Neural cell (in vitro differentiated cells): ENCODE measurements around the gene SLC7A8. TPM values are rescaled to one million over a fixed set of nuclear protein-coding genes. Genes with fewer than 3 reads are reported as not detected.

Experiments
- H2AFZ ChIP-seq: fragments of 200-600, 300-800 bp; sonication (generic), shearing (Covaris generic); 2 replicates; pipeline ENCODE4 v1.6.0; 2014; ENCODE audit warnings: low read depth, mild to moderate bottlenecking, antibody characterized with exemption, low read length, moderate library complexity
- H3F3A ChIP-seq: fragments of 200-600 bp; shearing (Covaris generic); 2 replicates; pipeline ENCODE4 v1.6.1; 2016; ENCODE audit warnings: mild to moderate bottlenecking, moderate library complexity, mixed read lengths, antibody characterized with exemption, low read length; ENCODE audit not compliant: insufficient read depth, poor library complexity, severe bottlenecking
- H3K27ac ChIP-seq: fragments of 200-600, 300-800 bp; sonication (generic), shearing (Covaris generic); 2 replicates; pipeline ENCODE4 v1.5.1; 2014; ENCODE audit warnings: mild to moderate bottlenecking, low read length, moderate library complexity
- H3K27me3 ChIP-seq: fragments of 300-800, 200-600 bp; sonication (generic), shearing (Covaris generic); 2 replicates; pipeline ENCODE4 v1.6.0; 2014; ENCODE audit warnings: mild to moderate bottlenecking, low read depth, low read length, moderate library complexity; ENCODE audit not compliant: insufficient read depth
- H3K36me3 ChIP-seq: fragments of 300-800, 200-600 bp; sonication (generic), shearing (Covaris generic); 2 replicates; pipeline ENCODE4 v1.5.1; 2014; ENCODE audit warnings: mild to moderate bottlenecking, antibody characterized with exemption, low read length, moderate library complexity; ENCODE audit not compliant: insufficient read depth
- H3K4me2 ChIP-seq: fragments of 300-800, 200-600 bp; sonication (generic), shearing (Covaris generic); 2 replicates; pipeline ENCODE4 v1.6.0; 2014; ENCODE audit warnings: mild to moderate bottlenecking, low read length
- H3K4me3 ChIP-seq: fragments of 300-800, 200-600 bp; sonication (generic), shearing (Covaris generic); 2 replicates; pipeline ENCODE4 v1.5.1; 2014; ENCODE audit warnings: mild to moderate bottlenecking, low read length, moderate library complexity
- H3K79me2 ChIP-seq: fragments of 200-600 bp; shearing (Covaris generic); replicated peaks from 2 replicates; pipeline ENCODE4 v1.6.0; 2014; ENCODE audit warnings: mild to moderate bottlenecking, low read length, moderate library complexity; ENCODE audit not compliant: insufficient read depth
- H3K9ac ChIP-seq: fragments of 300-800, 200-600 bp; sonication (generic), shearing (Covaris generic); 2 replicates; pipeline ENCODE4 v1.6.1; 2016; ENCODE audit warnings: mild to moderate bottlenecking, low read length, mixed read lengths
- H3K9me2 ChIP-seq: fragments of 200-600 bp; shearing (Covaris generic); 2 replicates; pipeline ENCODE4 v1.6.1; 2016; ENCODE audit warnings: mild to moderate bottlenecking, low read length, mixed read lengths; ENCODE audit not compliant: insufficient read depth
- H3K9me3 ChIP-seq: fragments of 200-600, 300-800 bp; sonication (generic), shearing (Covaris generic); 2 replicates; pipeline ENCODE4 v1.6.1; 2016; ENCODE audit warnings: mild to moderate bottlenecking, mixed run types, low read length, moderate library complexity, mixed read lengths
- H4K20me1 ChIP-seq: fragments of 200-600 bp; shearing (Covaris generic); 2 replicates; pipeline ENCODE4 v1.6.1; 2016; ENCODE audit warnings: mild to moderate bottlenecking, mixed run types; ENCODE audit not compliant: insufficient read depth
- CTCF ChIP-seq: fragments of 450-650 bp; IDR thresholded peaks from 2 replicates; pipeline ENCODE4 v1.5.1; 2014; ENCODE audit warnings: antibody characterized with exemption, mild to moderate bottlenecking, moderate library complexity; ENCODE audit not compliant: poor library complexity, severe bottlenecking
- EP300 ChIP-seq: fragments of 450-650 bp; conservative IDR thresholded peaks from 2 replicates; pipeline ENCODE4 v1.6.1; 2014; ENCODE audit warnings: antibody characterized with exemption, mild to moderate bottlenecking, moderate library complexity; ENCODE audit not compliant: poor library complexity, severe bottlenecking
- EZH2 ChIP-seq: fragments of 200-600, 300-800 bp; shearing (Covaris generic), sonication (generic); IDR thresholded peaks from 2 replicates; pipeline ENCODE4 v1.6.1; 2014; ENCODE audit warnings: antibody characterized with exemption, low read length, borderline replicate concordance, mild to moderate bottlenecking; ENCODE audit not compliant: insufficient read depth, poor library complexity, severe bottlenecking
- MXI1 ChIP-seq: fragments of 450-650 bp; conservative IDR thresholded peaks from 2 replicates; pipeline ENCODE4 v1.6.1; 2014; ENCODE audit warnings: antibody characterized with exemption, mild to moderate bottlenecking; ENCODE audit not compliant: poor library complexity, severe bottlenecking
- POLR2AphosphoS5 ChIP-seq: IDR thresholded peaks from 2 replicates; pipeline ENCODE4 v1.6.1; 2012
- RAD21 ChIP-seq: fragments of 450-650 bp; conservative IDR thresholded peaks from 2 replicates; pipeline ENCODE4 v1.6.1; 2014; ENCODE audit warnings: antibody characterized with exemption, mild to moderate bottlenecking, moderate library complexity
- REST ChIP-seq: IDR thresholded peaks from 2 replicates; pipeline ENCODE4 v1.6.1; 2012; ENCODE audit warnings: borderline replicate concordance
- SMC3 ChIP-seq: fragments of 450-650 bp; conservative IDR thresholded peaks from 2 replicates; pipeline ENCODE4 v1.6.1; 2014; ENCODE audit warnings: antibody characterized with exemption, mild to moderate bottlenecking, moderate library complexity; ENCODE audit not compliant: poor library complexity
- TAF1 ChIP-seq: IDR thresholded peaks from 2 replicates; pipeline ENCODE4 v1.6.1; 2012; ENCODE audit warnings: low read depth
- polyA plus RNA-seq: library from polyadenylated mRNA; depleted of rRNA; stranded (reverse); fragments of >200 nt; gene quantifications from 2 replicates; pipeline ENCODE4 v1.2.3, GENCODE V29; 2014

The SLC7A8 gene
- polyA plus RNA-seq, 1 donor from 2014 or later, result 0.21 TPM

DNA sequence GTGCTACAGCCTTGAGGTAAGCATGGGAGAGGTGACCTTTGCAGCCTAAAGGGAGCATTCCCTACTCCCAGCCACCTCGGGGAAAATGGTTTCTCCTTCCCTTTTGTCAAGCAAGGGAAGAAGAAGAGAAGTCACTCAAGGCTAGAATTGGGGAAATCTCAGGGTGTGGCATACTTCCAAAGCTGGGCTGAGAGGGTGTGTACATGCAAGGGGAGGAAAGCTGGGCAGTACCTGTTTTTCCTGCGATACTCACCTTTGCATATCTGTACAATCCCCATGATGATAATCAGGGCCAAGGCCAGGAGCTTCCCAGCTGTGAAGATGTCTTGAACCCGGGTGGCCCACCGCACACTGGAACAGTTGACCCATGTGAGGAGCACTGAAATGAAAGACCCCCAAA lies 40.6 kb downstream of the SLC7A8 start:
- Histone ChIP-seq H3K27ac (no peak overlapping the region), H2AFZ (no peak overlapping the region), H3K79me2 (no peaks in the 10 kb centered on the region), H3K9ac (no peak overlapping the region), H3K9me2 (no peaks in the 10 kb centered on the region), H3K36me3 (no peaks in the 10 kb centered on the region), H3K27me3 (no peaks in the 10 kb centered on the region), H3K4me2 (no peak overlapping the region), H4K20me1 (no peaks in the 10 kb centered on the region), H3F3A (no peaks in the 10 kb centered on the region), H3K9me3 (no peaks in the 10 kb centered on the region), H3K4me3 (no peak overlapping the region)
- no peak for TF ChIP-seq TAF1
- no peak for TF ChIP-seq MXI1
- TF ChIP-seq REST, result no peak
- TF ChIP-seq POLR2AphosphoS5, result no peak
- no peak for TF ChIP-seq RAD21
- TF ChIP-seq EZH2, result no peak
- TF ChIP-seq EP300, result no peak
- no peak for TF ChIP-seq CTCF
- TF ChIP-seq SMC3, result no peak

DNA sequence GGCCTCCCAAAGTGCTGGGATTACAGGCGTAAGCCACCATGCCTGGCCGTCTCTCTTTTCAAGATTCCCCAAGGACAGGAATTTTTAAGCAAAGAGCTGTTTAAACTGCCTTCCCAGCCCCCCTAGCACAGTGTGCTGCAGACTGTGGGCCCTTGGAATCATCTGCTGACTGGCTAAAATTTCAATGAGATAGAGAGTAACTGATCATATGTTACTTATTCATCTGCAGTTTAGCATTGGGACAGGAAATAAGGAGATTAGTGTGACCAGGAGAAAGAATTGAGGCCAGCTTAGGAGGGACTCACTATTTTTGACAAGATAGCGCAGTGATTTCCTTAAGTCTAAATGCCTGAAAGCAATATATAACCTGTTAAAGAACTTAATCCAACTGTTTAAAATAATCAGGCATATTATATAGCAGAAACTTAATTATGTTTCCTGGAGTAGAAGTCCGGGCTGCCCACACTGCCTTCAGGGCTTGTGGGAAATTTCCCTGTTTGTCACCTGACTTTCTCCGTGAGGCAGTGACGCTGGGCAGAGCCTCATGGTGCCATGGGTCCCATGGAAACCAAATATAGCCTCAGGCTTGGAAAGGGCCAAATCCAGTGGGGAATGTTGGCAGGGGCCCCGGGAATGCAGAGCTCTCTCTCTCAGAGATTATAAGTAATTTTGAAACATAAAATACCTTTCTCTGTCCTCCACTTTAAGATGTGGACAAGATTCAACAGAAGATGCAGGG lies 41.6 kb downstream of the SLC7A8 start:
- Histone ChIP-seq H3K79me2 (no peaks in the 10 kb centered on the region), H2AFZ (no peak overlapping the region), H3K9me2 (no peaks in the 10 kb centered on the region), H3K4me2 (no peak overlapping the region), H3K27ac (no peak overlapping the region), H3K4me3 (no peak overlapping the region), H3K27me3 (no peaks in the 10 kb centered on the region), H3K9me3 (no peaks in the 10 kb centered on the region), H3F3A (no peaks in the 10 kb centered on the region), H3K36me3 (no peaks in the 10 kb centered on the region), H4K20me1 (no peaks in the 10 kb centered on the region), H3K9ac (no peak overlapping the region)
- no peak for TF ChIP-seq REST
